K562 (cell line): ENCODE data around the gene PAX8. TPM values are rescaled to one million over a fixed set of nuclear protein-coding genes. Genes with fewer than 3 reads are reported as not detected.

Experiments used
- ATAC-seq: fragments of 200-7000 bp; cut with Tn5 transposase; 3 replicates; pipeline ENCODE4 v1.9.1; 2020; ENCODE audit warnings: moderate library complexity
- BruUV-seq: library from RNA; stranded (reverse); fragments of 400-500 nt; replicated peaks from 2 replicates; lab custom pipeline; 2021; lab: Mats Ljungman, UMichigan
- CTCF ChIA-PET: fragments of 300-600 bp; formaldehyde crosslinking; extraction: SDS; loops from one replicate; lab custom pipeline; 2021; ENCODE audit warnings: low intra/inter-chr PET ratio; lab: Yijun Ruan, JAX
- POLR2A ChIA-PET: fragments of 300-600, 350-650 bp; sonication (Branson Sonifier 250); formaldehyde crosslinking; extraction: SDS; loops from one replicate; lab custom pipeline; 2021; ENCODE audit warnings: antibody characterized with exemption, inconsistent platforms; lab: Yijun Ruan, JAX
- DNase-seq, 4 experiments: peaks; one replicate each; pipeline versions ENCODE4 v3.0.0 to v3.0.0-alpha.2; 2011 to 2018; ENCODE audit warnings: low spot score in 3 of 4, mixed read lengths in 3 of 4; ENCODE audit errors: extremely low read depth in 1 of 4
- FAIRE-seq: peaks from 2 replicates; lab custom pipeline; 2011; peaks lifted over from hg19 to GRCh38; lab: Jason Lieb, UNC
- H2AFZ ChIP-seq: 2 replicates; pipeline ENCODE4 v1.6.0; 2011; ENCODE audit warnings: low read depth, low read length, control low read depth, inconsistent platforms
- H3K27ac ChIP-seq: fragments of 200-600 bp; 3 replicates; pipeline ENCODE4 v1.8.0; 2011; ENCODE audit warnings: low read depth, mild to moderate bottlenecking, control low read depth, inconsistent platforms, low read length, moderate library complexity, mixed read lengths; ENCODE audit errors: extremely low read depth
- H3K27me3 ChIP-seq, 2 experiments: fragments of 300-600 bp in 1 of 2; 2 replicates in 1 of 2; 3 replicates in 1 of 2; pipeline versions ENCODE4 v1.6.0 to v1.8.0; 2011; ENCODE audit warnings: inconsistent platforms in 2 of 2, low read length in 2 of 2, mild to moderate bottlenecking in 1 of 2, mixed read lengths in 1 of 2, moderate library complexity in 1 of 2; ENCODE audit not compliant: control insufficient read depth in 2 of 2, insufficient read depth in 2 of 2
- H3K36me3 ChIP-seq: fragments of 300-600 bp; 3 replicates; pipeline ENCODE4 v1.8.0; 2011; ENCODE audit warnings: mild to moderate bottlenecking, low read length, inconsistent platforms; ENCODE audit not compliant: control insufficient read depth, insufficient read depth
- H3K4me1 ChIP-seq, 2 experiments: fragments of 200-600 bp in 1 of 2; replicated peaks in 1 of 2; 2 replicates in 1 of 2; 3 replicates in 1 of 2; pipeline versions ENCODE4 v1.5.1 to v1.8.0; 2011; ENCODE audit warnings: inconsistent platforms in 2 of 2, low read length in 2 of 2, mild to moderate bottlenecking in 1 of 2, mixed read lengths in 1 of 2, moderate library complexity in 1 of 2; ENCODE audit not compliant: control insufficient read depth in 2 of 2, insufficient read depth in 2 of 2
- H3K4me2 ChIP-seq: 2 replicates; pipeline ENCODE4 v1.6.1; 2011; ENCODE audit warnings: low read length, control low read depth, inconsistent platforms, mixed read lengths; ENCODE audit not compliant: insufficient read depth
- H3K4me3 ChIP-seq: fragments of 200-600 bp; sonication (generic), shearing (Covaris generic); 2 replicates; pipeline ENCODE4 v1.5.1; 2016; ENCODE audit warnings: control low read depth, inconsistent platforms
- H3K79me2 ChIP-seq: fragments of 200-600 bp; 3 replicates; pipeline ENCODE4 v1.8.0; 2011; ENCODE audit warnings: low read length, inconsistent platforms; ENCODE audit not compliant: control insufficient read depth, insufficient read depth
- H3K9ac ChIP-seq, 2 experiments: 2 replicates each; pipeline versions ENCODE4 v1.6.0 to v1.6.1; 2011; ENCODE audit warnings: low read depth in 2 of 2, low read length in 2 of 2, control low read depth in 1 of 2, inconsistent platforms in 1 of 2, mild to moderate bottlenecking in 1 of 2, mixed read lengths in 1 of 2; ENCODE audit not compliant: insufficient read depth in 1 of 2
- H3K9me1 ChIP-seq: one replicate; pipeline ENCODE4 v1.6.0; 2011; ENCODE audit warnings: inconsistent platforms, mild to moderate bottlenecking, low read length, moderate library complexity; ENCODE audit not compliant: control insufficient read depth, insufficient read depth
- H3K9me3 ChIP-seq: replicated peaks from 2 replicates; pipeline ENCODE4 v1.5.1; 2011; ENCODE audit warnings: low read depth, low read length, inconsistent platforms; ENCODE audit not compliant: control insufficient read depth, insufficient read depth
- H4K20me1 ChIP-seq: replicated peaks from 2 replicates; pipeline ENCODE4 v1.6.1; 2011; ENCODE audit warnings: low read length, inconsistent platforms, mixed read lengths; ENCODE audit not compliant: control insufficient read depth, insufficient read depth
- EHMT2 ChIP-seq: fragments of 450-650 bp; IDR thresholded peaks from 2 replicates; pipeline ENCODE4 v1.6.1; 2018; ENCODE audit warnings: antibody characterized with exemption
- ETV5 ChIP-seq: sonication (generic); formaldehyde crosslinking; IDR thresholded peaks from 2 replicates; pipeline ENCODE4 v1.4.0; 2020; ENCODE audit warnings: low read depth, mild to moderate bottlenecking, missing genetic modification reagents
- FOXJ3 ChIP-seq: sonication (generic); formaldehyde crosslinking; IDR thresholded peaks from 2 replicates; pipeline ENCODE4 v1.4.0; 2020; ENCODE audit warnings: mild to moderate bottlenecking, missing genetic modification reagents
- MTA3 ChIP-seq: fragments of 450-650 bp; formaldehyde crosslinking; IDR thresholded peaks from 2 replicates; pipeline ENCODE4 v1.6.1; 2017; ENCODE audit warnings: mild to moderate bottlenecking, borderline replicate concordance
- WGBS: fragments of 100-300 bp; shearing (Covaris generic); methylation state at CpG from one replicate; pipeline ENCODE4 v1.1.6; 2016; ENCODE audit warnings: low coverage, mixed read lengths; ENCODE audit not compliant: insufficient coverage; ENCODE audit errors: missing lambda C conversion rate; 5-methylcytosine and 5-hydroxymethylcytosine counted together
- in situ Hi-C: fragments of 300-500 bp; cut with MboI; formaldehyde crosslinking; loops from 4 replicates; pipeline ENCODE4 v1.15.0; 2018; ENCODE audit warnings: inconsistent platforms, mixed read lengths
- intact Hi-C: fragments of 100-400 bp; cut with micrococcal nuclease; formaldehyde crosslinking; loops from 2 replicates; pipeline ENCODE4 v1.14.2; 2022
- polyA plus RNA-seq, 8 experiments: library from polyadenylated mRNA; depleted of rRNA in 4 of 8; stranded (reverse) in 5 of 8; unstranded in 3 of 8; fragments of >200 nt; fragmentation: Nextera tagmentation in 2 of 8; fragmentation: Illumina TruSeq in 1 of 8; extraction: Ambion mirVana in 2 of 8; extraction: Trizol in 1 of 8; gene quantifications; 2 replicates each; pipeline versions ENCODE4 v1.2.1 to v1.2.3, GENCODE V29; 2011 to 2014; ENCODE audit warnings: inconsistent platforms in 1 of 8, missing spikeins in 1 of 8
- total RNA-seq, 7 experiments: library from RNA; depleted of rRNA in 6 of 7; stranded (reverse); fragments of >200 nt in 6 of 7; fragmentation: Illumina TruSeq in 2 of 7; extraction: Trizol in 2 of 7; gene quantifications; 2 replicates each; pipeline versions ENCODE4 v1.2.1 to v1.2.3, GENCODE V29; 2011 to 2021; ENCODE audit warnings: low replicate concordance in 1 of 7

The PAX8 gene
- total and polyA plus RNA-seq, 9 of the 15 experiments (the other 6 are each of a cell fraction or from before 2014, with no cell fraction given), result 0.13 to 2.1 (median 0.51) TPM

DNA sequence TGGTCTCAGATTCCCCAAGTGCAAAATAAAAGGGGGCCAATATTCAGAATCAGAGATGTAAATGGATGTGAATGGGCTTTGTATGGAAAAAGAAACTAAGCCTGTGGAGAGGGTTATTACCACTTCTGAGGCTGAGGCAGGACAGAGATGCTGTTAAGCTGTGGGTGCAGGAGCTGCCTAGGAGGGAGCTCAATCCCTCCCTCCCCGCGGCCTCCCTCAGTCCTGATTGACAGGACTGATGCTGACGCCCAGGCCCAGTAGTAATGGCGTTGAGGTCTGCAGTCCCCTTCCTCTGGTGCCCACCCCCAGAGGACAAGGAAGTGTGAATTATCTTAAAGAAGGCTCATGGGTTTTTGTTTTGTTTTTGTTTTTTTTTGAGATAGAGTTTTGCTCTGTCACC, 64.6 kb downstream of the PAX8 start (continued):
- TF ChIP-seq FOXJ3, result no peak
- no peak for TF ChIP-seq ETV5

DNA sequence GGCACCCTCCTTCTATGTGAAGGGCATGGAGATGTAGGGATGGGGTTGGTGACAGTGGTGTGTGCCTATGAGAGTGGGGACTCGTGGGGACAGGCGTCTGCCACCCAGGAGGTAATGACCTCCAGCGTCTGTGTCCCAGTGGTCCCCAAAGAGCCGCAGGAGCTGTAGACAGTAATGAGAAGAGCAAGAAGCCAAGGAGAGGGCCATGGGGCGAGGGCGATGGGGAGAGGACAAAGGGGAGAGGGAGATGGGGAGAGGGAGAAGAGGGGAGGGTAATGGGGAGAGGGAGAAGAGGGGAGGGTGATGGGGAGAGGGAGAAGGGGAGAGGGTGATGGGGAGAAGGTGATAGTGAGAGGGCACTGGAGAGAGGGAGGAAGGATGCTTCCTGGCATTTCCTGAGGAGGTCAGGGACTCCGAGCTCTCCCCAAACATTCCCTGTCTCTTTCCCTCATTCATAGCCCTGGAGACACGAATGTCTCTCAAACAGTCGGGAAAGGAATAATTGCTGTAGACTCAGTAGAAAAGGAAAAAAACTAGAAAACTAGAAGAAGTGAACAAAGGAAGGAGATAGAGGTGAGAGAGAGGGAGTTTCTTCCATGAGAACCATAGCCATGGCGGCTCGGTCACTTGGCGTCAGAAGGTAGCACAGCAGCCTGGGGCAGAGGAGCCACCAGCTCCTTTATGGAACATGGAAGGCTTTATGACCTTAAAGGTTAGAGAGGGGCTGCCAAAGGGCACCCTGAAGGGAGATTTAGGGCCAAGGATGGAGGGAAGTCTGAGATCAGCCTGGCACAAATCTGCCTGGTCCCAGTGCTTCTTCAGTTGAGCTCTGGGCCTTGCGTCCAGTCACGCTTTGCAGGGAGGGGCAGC, 65.4 kb downstream of the PAX8 start:
- FAIRE-seq, result no peak
- ATAC-seq, result no peak
- Histone ChIP-seq H3K4me3 (no peak overlapping the region), H3K27me3 (peaks cover 0 to 4% of the 10 kb centered on the region in 2 experiments; a peak in 2 of 5 replicates), H3K79me2 (no peaks in the 10 kb centered on the region), H3K9me3 (no peaks in the 10 kb centered on the region), H3K4me2 (no peak overlapping the region), H3K27ac (no peak overlapping the region), H3K9ac (no peak overlapping the region), H2AFZ (no peak overlapping the region), H3K36me3 (no peaks in the 10 kb centered on the region), H4K20me1 (no peaks in the 10 kb centered on the region), H3K9me1 (no peaks in the 10 kb centered on the region), H3K4me1 (peaks cover 3 to 8% of the 10 kb centered on the region in 2 experiments; a peak in 4 of 5 replicates)
- ChIA-PET POLR2A (no interaction called here), CTCF (interaction anchor here (1.2 kb wide), 1 partner anchor 9 kb away, joined by 4 read pairs; no protein-coding TSS in a partner anchor)
- TF ChIP-seq MTA3, result no peak
- no peak for TF ChIP-seq EHMT2
- no TSS peak for BruUV-seq
- DNase-seq, result no peak
- in situ Hi-C loops, result no loop called here
- intact Hi-C loops, result no loop called here
- 43% methylated on average over 10 of the region's 14 CpGs for WGBS
